HEK293 (cell line): ENCODE measurements around the gene SUSD4.
A peak's percentile ranks its signal among the peaks of the same experiment; 100 is the strongest.

Source experiments
- CTCF ChIA-PET: fragments of 350-600 bp; formaldehyde crosslinking; extraction: SDS; loops from one replicate; lab custom pipeline; 2021; ENCODE audit warnings: antibody characterized with exemption; lab: Yijun Ruan, JAX
- POLR2A ChIA-PET: fragments of 300-600 bp; formaldehyde crosslinking; extraction: SDS; loops from one replicate; lab custom pipeline; 2020; ENCODE audit warnings: antibody characterized with exemption, inconsistent platforms; lab: Yijun Ruan, JAX
- H3K27ac ChIP-seq: fragments of 200-500 bp; sonication (Bioruptor generic); 2 replicates; pipeline ENCODE4 v1.5.1; 2014; ENCODE audit warnings: low read depth, low read length, control low read depth, inconsistent platforms; ENCODE audit errors: extremely low read depth
- H3K36me3 ChIP-seq, 2 experiments: fragments of 200-500 bp in 1 of 2; sonication (Bioruptor generic) in 1 of 2; 1 replicate in 1 of 2; 2 replicates in 1 of 2; pipeline ENCODE4 v1.5.1; 2014 to 2017; ENCODE audit warnings: inconsistent platforms in 2 of 2, low read length in 2 of 2; ENCODE audit not compliant: control insufficient read depth in 2 of 2, insufficient read depth in 1 of 2
- H3K4me1 ChIP-seq: fragments of 200-500 bp; sonication (Bioruptor generic); 2 replicates; pipeline ENCODE4 v1.5.1; 2014; ENCODE audit warnings: mild to moderate bottlenecking, low read length, inconsistent platforms; ENCODE audit not compliant: control insufficient read depth, insufficient read depth
- H3K4me3 ChIP-seq: 2 replicates; pipeline ENCODE4 v1.5.1; 2011; ENCODE audit warnings: low read depth, mild to moderate bottlenecking, control low read depth, low read length, moderate library complexity
- H3K9me3 ChIP-seq: fragments of 200-500 bp; sonication (Bioruptor generic); 2 replicates; pipeline ENCODE4 v1.5.1; 2014; ENCODE audit warnings: low read depth, low read length, inconsistent platforms; ENCODE audit not compliant: control insufficient read depth, insufficient read depth
- CTCF ChIP-seq: fragments of 450-650 bp; formaldehyde crosslinking; IDR thresholded peaks from 2 replicates; pipeline ENCODE4 v1.5.1; 2016; ENCODE audit warnings: missing biosample characterization, missing genetic modification characterization
- GFI1B ChIP-seq: fragments of 450-650 bp; formaldehyde crosslinking; IDR thresholded peaks from 2 replicates; pipeline ENCODE4 v1.5.1; 2016; ENCODE audit warnings: missing biosample characterization, missing genetic modification characterization
- GLIS2 ChIP-seq: fragments of 450-650 bp; formaldehyde crosslinking; IDR thresholded peaks from 2 replicates; pipeline ENCODE4 v1.5.1; 2016; ENCODE audit warnings: missing biosample characterization, missing genetic modification characterization
- HIC1 ChIP-seq: fragments of 450-650 bp; formaldehyde crosslinking; IDR thresholded peaks from 2 replicates; pipeline ENCODE4 v1.5.1; 2016; ENCODE audit warnings: missing biosample characterization, missing genetic modification characterization
- KLF1 ChIP-seq: fragments of 450-650 bp; formaldehyde crosslinking; IDR thresholded peaks from 2 replicates; pipeline ENCODE4 v1.5.1; 2016; ENCODE audit warnings: missing biosample characterization, missing genetic modification characterization
- OSR2 ChIP-seq: fragments of 450-650 bp; formaldehyde crosslinking; IDR thresholded peaks from 2 replicates; pipeline ENCODE4 v1.5.1; 2016; ENCODE audit warnings: missing biosample characterization, missing genetic modification characterization
- SP2 ChIP-seq: fragments of 450-650 bp; formaldehyde crosslinking; IDR thresholded peaks from 2 replicates; pipeline ENCODE4 v1.5.1; 2016; ENCODE audit warnings: missing biosample characterization, missing genetic modification characterization
- SP7 ChIP-seq: fragments of 450-650 bp; formaldehyde crosslinking; IDR thresholded peaks from 2 replicates; pipeline ENCODE4 v1.5.1; 2016; ENCODE audit warnings: missing biosample characterization, missing genetic modification characterization
- ZBTB20 ChIP-seq: fragments of 450-650 bp; formaldehyde crosslinking; IDR thresholded peaks from 2 replicates; pipeline ENCODE4 v1.5.1; 2016; ENCODE audit warnings: missing biosample characterization, missing genetic modification characterization
- ZBTB48 ChIP-seq: fragments of 450-650 bp; formaldehyde crosslinking; IDR thresholded peaks from 2 replicates; pipeline ENCODE4 v1.5.1; 2016; ENCODE audit warnings: missing biosample characterization, missing genetic modification characterization
- ZNF112 ChIP-seq: fragments of 450-650 bp; formaldehyde crosslinking; IDR thresholded peaks from 2 replicates; pipeline ENCODE4 v1.5.0; 2017; ENCODE audit warnings: missing biosample characterization, missing genetic modification characterization
- ZNF184 ChIP-seq: fragments of 450-650 bp; IDR thresholded peaks from 2 replicates; pipeline ENCODE4 v1.5.1; 2018; ENCODE audit warnings: missing biosample characterization, mild to moderate bottlenecking, missing genetic modification characterization
- ZNF239 ChIP-seq: fragments of 450-650 bp; formaldehyde crosslinking; IDR thresholded peaks from 2 replicates; pipeline ENCODE4 v1.5.1; 2016; ENCODE audit warnings: missing biosample characterization, missing genetic modification characterization
- ZNF335 ChIP-seq: fragments of 450-650 bp; formaldehyde crosslinking; conservative IDR thresholded peaks from 2 replicates; pipeline ENCODE4 v1.5.1; 2016; ENCODE audit warnings: missing biosample characterization, missing genetic modification characterization
- ZNF561 ChIP-seq: fragments of 450-650 bp; IDR thresholded peaks from 2 replicates; pipeline ENCODE4 v1.5.1; 2018; ENCODE audit warnings: missing biosample characterization, missing genetic modification characterization, borderline replicate concordance
- ZNF623 ChIP-seq: fragments of 450-650 bp; formaldehyde crosslinking; IDR thresholded peaks from 2 replicates; pipeline ENCODE4 v1.5.1; 2016; ENCODE audit warnings: missing biosample characterization, missing genetic modification characterization
- ZNF692 ChIP-seq: fragments of 450-650 bp; formaldehyde crosslinking; IDR thresholded peaks from 2 replicates; pipeline ENCODE4 v1.5.1; 2016; ENCODE audit warnings: missing biosample characterization, missing genetic modification characterization
- TF ChIP-seq, protein P1 (sequence below): fragments of 450-650 bp; formaldehyde crosslinking; IDR thresholded peaks from 2 replicates; pipeline ENCODE4 v1.5.1; 2017; ENCODE audit warnings: missing biosample characterization, missing genetic modification characterization
- TF ChIP-seq, protein P2 (sequence below): fragments of 450-650 bp; formaldehyde crosslinking; IDR thresholded peaks from 2 replicates; pipeline ENCODE4 v1.5.1; 2016; ENCODE audit warnings: missing biosample characterization, missing genetic modification characterization
- TF ChIP-seq, protein P3 (sequence below): fragments of 450-650 bp; formaldehyde crosslinking; conservative IDR thresholded peaks from 2 replicates; pipeline ENCODE4 v1.5.1; 2016; ENCODE audit warnings: low read depth, missing biosample characterization, missing genetic modification characterization
- TF ChIP-seq, protein P4 (sequence below): fragments of 450-650 bp; formaldehyde crosslinking; IDR thresholded peaks from 2 replicates; pipeline ENCODE4 v1.5.1; 2016; ENCODE audit warnings: missing biosample characterization, missing genetic modification characterization

SUSD4 gene

GRCh38 chr1:223364685-223365382 is 858 bp upstream of the SUSD4 start:
- POLR2A ChIA-PET, result interaction anchor here (1.0 kb wide), 1 partner anchor 14 kb away, joined by 3 read pairs; no protein-coding TSS in a partner anchor
- H3K9me3 ChIP-seq, result no peaks in the 10 kb centered on the region
- peak overlapping the region; percentile 64 for H3K4me3 ChIP-seq
- H3K27ac ChIP-seq, result no peak overlapping the region; the same call in 1 of the 2 replicates
- H3K36me3 ChIP-seq, result no peaks in the 10 kb centered on the region
- CTCF ChIA-PET, result interaction anchor here (0.7 to 1.7 kb wide), 6 partner anchors 10 to 628 kb away, joined by 3 to 8 read pairs (median 3); partner anchors contain the start of gene FAM177B
- H3K4me1 ChIP-seq, result peaks cover 8% of the 10 kb centered on the region
- TF ChIP-seq ZBTB48 (tag by site-specific recombination) (peak; percentile 52; the same call in 1 of the 2 replicates), ZNF335 (tag by site-specific recombination) (peak; percentile 95), ZNF184 (tag by site-specific recombination) (no peak), SP7 (tag by site-specific recombination) (0 out of 2 replicates have a peak, but pooled peaks have one; percentile 38), ZNF112 (tag by site-specific recombination) (no peak), CTCF (0 out of 2 replicates have a peak, but pooled peaks have one; percentile 30), KLF1 (tag by site-specific recombination) (no peak), OSR2 (tag by site-specific recombination) (0 out of 2 replicates have a peak, but pooled peaks have one; percentile 3), ZNF239 (tag by site-specific recombination) (no peak), SP2 (tag by site-specific recombination) (peak; percentile 62), ZNF623 (tag by site-specific recombination) (0 out of 2 replicates have a peak, but pooled peaks have one; percentile 14), ZNF561 (tag by site-specific recombination) (peak; percentile 55; the same call in 1 of the 2 replicates), HIC1 (peak; percentile 42; the same call in 1 of the 2 replicates), ZNF692 (tag by site-specific recombination) (0 out of 2 replicates have a peak, but pooled peaks have one; percentile 25), ZBTB20 (tag by site-specific recombination) (peak; percentile 63; the same call in 1 of the 2 replicates), GLIS2 (tag by site-specific recombination) (peak; percentile 95), GFI1B (tag by site-specific recombination) (no peak)
- TF ChIP-seq, protein P1, sequence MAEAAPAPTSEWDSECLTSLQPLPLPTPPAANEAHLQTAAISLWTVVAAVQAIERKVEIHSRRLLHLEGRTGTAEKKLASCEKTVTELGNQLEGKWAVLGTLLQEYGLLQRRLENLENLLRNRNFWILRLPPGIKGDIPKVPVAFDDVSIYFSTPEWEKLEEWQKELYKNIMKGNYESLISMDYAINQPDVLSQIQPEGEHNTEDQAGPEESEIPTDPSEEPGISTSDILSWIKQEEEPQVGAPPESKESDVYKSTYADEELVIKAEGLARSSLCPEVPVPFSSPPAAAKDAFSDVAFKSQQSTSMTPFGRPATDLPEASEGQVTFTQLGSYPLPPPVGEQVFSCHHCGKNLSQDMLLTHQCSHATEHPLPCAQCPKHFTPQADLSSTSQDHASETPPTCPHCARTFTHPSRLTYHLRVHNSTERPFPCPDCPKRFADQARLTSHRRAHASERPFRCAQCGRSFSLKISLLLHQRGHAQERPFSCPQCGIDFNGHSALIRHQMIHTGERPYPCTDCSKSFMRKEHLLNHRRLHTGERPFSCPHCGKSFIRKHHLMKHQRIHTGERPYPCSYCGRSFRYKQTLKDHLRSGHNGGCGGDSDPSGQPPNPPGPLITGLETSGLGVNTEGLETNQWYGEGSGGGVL (tag by site-specific recombination), result peak; percentile 69
- TF ChIP-seq, protein P2, sequence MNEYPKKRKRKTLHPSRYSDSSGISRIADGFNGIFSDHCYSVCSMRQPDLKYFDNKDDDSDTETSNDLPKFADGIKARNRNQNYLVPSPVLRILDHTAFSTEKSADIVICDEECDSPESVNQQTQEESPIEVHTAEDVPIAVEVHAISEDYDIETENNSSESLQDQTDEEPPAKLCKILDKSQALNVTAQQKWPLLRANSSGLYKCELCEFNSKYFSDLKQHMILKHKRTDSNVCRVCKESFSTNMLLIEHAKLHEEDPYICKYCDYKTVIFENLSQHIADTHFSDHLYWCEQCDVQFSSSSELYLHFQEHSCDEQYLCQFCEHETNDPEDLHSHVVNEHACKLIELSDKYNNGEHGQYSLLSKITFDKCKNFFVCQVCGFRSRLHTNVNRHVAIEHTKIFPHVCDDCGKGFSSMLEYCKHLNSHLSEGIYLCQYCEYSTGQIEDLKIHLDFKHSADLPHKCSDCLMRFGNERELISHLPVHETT (tag by site-specific recombination), result peak; percentile 23; the same call in 1 of the 2 replicates
- TF ChIP-seq, protein P3, sequence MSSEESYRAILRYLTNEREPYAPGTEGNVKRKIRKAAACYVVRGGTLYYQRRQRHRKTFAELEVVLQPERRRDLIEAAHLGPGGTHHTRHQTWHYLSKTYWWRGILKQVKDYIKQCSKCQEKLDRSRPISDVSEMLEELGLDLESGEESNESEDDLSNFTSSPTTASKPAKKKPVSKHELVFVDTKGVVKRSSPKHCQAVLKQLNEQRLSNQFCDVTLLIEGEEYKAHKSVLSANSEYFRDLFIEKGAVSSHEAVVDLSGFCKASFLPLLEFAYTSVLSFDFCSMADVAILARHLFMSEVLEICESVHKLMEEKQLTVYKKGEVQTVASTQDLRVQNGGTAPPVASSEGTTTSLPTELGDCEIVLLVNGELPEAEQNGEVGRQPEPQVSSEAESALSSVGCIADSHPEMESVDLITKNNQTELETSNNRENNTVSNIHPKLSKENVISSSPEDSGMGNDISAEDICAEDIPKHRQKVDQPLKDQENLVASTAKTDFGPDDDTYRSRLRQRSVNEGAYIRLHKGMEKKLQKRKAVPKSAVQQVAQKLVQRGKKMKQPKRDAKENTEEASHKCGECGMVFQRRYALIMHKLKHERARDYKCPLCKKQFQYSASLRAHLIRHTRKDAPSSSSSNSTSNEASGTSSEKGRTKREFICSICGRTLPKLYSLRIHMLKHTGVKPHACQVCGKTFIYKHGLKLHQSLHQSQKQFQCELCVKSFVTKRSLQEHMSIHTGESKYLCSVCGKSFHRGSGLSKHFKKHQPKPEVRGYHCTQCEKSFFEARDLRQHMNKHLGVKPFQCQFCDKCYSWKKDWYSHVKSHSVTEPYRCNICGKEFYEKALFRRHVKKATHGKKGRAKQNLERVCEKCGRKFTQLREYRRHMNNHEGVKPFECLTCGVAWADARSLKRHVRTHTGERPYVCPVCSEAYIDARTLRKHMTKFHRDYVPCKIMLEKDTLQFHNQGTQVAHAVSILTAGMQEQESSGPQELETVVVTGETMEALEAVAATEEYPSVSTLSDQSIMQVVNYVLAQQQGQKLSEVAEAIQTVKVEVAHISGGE (tag by site-specific recombination), result no peak
- TF ChIP-seq, protein P4, sequence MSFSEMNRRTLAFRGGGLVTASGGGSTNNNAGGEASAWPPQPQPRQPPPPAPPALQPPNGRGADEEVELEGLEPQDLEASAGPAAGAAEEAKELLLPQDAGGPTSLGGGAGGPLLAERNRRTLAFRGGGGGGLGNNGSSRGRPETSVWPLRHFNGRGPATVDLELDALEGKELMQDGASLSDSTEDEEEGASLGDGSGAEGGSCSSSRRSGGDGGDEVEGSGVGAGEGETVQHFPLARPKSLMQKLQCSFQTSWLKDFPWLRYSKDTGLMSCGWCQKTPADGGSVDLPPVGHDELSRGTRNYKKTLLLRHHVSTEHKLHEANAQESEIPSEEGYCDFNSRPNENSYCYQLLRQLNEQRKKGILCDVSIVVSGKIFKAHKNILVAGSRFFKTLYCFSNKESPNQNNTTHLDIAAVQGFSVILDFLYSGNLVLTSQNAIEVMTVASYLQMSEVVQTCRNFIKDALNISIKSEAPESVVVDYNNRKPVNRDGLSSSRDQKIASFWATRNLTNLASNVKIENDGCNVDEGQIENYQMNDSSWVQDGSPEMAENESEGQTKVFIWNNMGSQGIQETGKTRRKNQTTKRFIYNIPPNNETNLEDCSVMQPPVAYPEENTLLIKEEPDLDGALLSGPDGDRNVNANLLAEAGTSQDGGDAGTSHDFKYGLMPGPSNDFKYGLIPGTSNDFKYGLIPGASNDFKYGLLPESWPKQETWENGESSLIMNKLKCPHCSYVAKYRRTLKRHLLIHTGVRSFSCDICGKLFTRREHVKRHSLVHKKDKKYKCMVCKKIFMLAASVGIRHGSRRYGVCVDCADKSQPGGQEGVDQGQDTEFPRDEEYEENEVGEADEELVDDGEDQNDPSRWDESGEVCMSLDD (tag by site-specific recombination), result peak; percentile 73; the same call in 1 of the 2 replicates
